HEK293 (cell line): ENCODE results near the gene NDOR1.

Source experiments
- MZF1 ChIP-seq: fragments of 450-650 bp; formaldehyde crosslinking; IDR thresholded peaks from 2 replicates; pipeline ENCODE4 v1.5.1; 2017; ENCODE audit warnings: missing biosample characterization, missing genetic modification characterization, borderline replicate concordance
- ZNF146 ChIP-seq: fragments of 450-650 bp; formaldehyde crosslinking; IDR thresholded peaks from 2 replicates; pipeline ENCODE4 v1.5.1; 2016; ENCODE audit warnings: missing biosample characterization, missing genetic modification characterization
- ZNF350 ChIP-seq: fragments of 450-650 bp; formaldehyde crosslinking; IDR thresholded peaks from 2 replicates; pipeline ENCODE4 v1.5.0; 2017; ENCODE audit warnings: missing biosample characterization, mild to moderate bottlenecking, missing genetic modification characterization

DNA sequence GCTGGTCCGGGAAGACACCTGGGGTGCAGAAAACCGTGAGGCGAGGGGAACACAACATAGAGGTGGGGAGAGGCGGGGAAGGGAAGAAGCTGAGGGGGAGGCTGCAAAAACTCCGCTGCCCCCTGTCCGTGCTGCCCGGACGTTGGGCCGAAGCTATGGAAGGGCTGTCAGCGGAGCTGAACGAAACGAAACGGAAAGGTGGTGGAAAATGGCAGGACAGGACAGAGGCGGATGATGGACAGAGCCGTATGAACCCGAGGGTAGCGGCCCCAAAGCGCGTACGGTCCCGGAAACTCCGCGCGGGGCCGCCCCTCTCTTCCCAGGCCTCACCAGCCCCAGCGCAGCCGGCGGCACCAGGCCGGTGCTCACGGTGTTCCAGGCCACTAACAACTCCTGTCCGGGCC lies 17.4 kb upstream of the NDOR1 start:
- TF ChIP-seq MZF1, result no peak
- no peak for TF ChIP-seq ZNF350 (tag by site-specific recombination)
- TF ChIP-seq ZNF146 (tag by site-specific recombination), result no peak
